HCT116 (cell line): ENCODE data around the gene SWT1. TPM values are rescaled to one million over a fixed set of nuclear protein-coding genes. Genes with fewer than 3 reads are reported as not detected.
"Not testable (repeated sequence)": the region's sequence is repeated elsewhere in the genome, so short reads cannot be mapped to it uniquely, and the experiment has no call there.

ENCODE experiments used
- ATAC-seq: fragments of 200-7000 bp; cut with Tn5 transposase; 2 replicates; pipeline ENCODE4 v1.9.1; 2020; ENCODE audit warnings: mild to moderate bottlenecking, moderate library complexity
- BruUV-seq: library from RNA; stranded (reverse); fragments of 400-500 nt; replicated peaks from 2 replicates; lab custom pipeline; 2021; lab: Mats Ljungman, UMichigan
- CTCF ChIA-PET: fragments of 300-600 bp; sonication (Branson Sonifier 250); formaldehyde crosslinking; loops from one replicate; lab custom pipeline; 2021; ENCODE audit warnings: antibody characterized with exemption; lab: Charles Lee
- POLR2A ChIA-PET: fragments of 300-600, 350-600 bp; sonication (Branson Sonifier 250); formaldehyde crosslinking; loops from one replicate; lab custom pipeline; 2021; ENCODE audit warnings: antibody characterized with exemption; lab: Charles Lee
- RAD21 ChIA-PET, 2 experiments: fragments of 300-600 bp; sonication (Branson Sonifier 250); formaldehyde crosslinking; loops; one replicate each; lab custom pipeline; 2023; ENCODE audit warnings: low total read pairs in 2 of 2; ENCODE audit not compliant: uncharacterized antibody in 2 of 2, unreplicated experiment in 2 of 2, low non-redundant PET in 1 of 2; lab: Charles Lee
- DNase-seq: peaks from one replicate; pipeline ENCODE4 v3.0.0-alpha.2; 2010; ENCODE audit warnings: low read depth, low spot score
- H2AFZ ChIP-seq: fragments of 200-600 bp; shearing (Covaris generic), sonication (generic); 2 replicates; pipeline ENCODE4 v1.6.1; 2017; ENCODE audit warnings: low read depth, mixed run types, mixed read lengths, antibody characterized with exemption, low read length; ENCODE audit not compliant: poor library complexity, severe bottlenecking
- H3K27ac ChIP-seq: 2 replicates; pipeline ENCODE4 v1.5.1; 2012; ENCODE audit warnings: low read depth, low read length
- H3K27me3 ChIP-seq: fragments of 200-600 bp; sonication (generic); 2 replicates; pipeline ENCODE4 v1.6.1; 2016; ENCODE audit warnings: mixed run types, low read length, mixed read lengths; ENCODE audit not compliant: insufficient read depth
- H3K36me3 ChIP-seq, 2 experiments: fragments of 200-500 bp in 1 of 2; fragments of 200-600 bp in 1 of 2; sonication (Bioruptor generic) in 1 of 2; sonication (generic) in 1 of 2; 2 replicates each; pipeline versions ENCODE4 v1.5.1 to v1.6.1; 2014 to 2016; ENCODE audit warnings: low read length in 2 of 2, inconsistent platforms in 1 of 2, mixed read lengths in 1 of 2, mixed run types in 1 of 2; ENCODE audit not compliant: insufficient read depth in 2 of 2, control insufficient read depth in 1 of 2
- H3K4me1 ChIP-seq, 2 experiments: fragments of 200-600 bp in 1 of 2; sonication (generic) in 1 of 2; 2 replicates each; pipeline versions ENCODE4 v1.5.1 to v1.6.1; 2012 to 2017; ENCODE audit warnings: low read length in 2 of 2, inconsistent platforms in 1 of 2, mild to moderate bottlenecking in 1 of 2, mixed read lengths in 1 of 2, mixed run types in 1 of 2, moderate library complexity in 1 of 2; ENCODE audit not compliant: insufficient read depth in 2 of 2, control insufficient read depth in 1 of 2
- H3K4me2 ChIP-seq: fragments of 200-600 bp; sonication (generic); 2 replicates; pipeline ENCODE4 v1.6.1; 2017; ENCODE audit warnings: mixed run types, low read length, mixed read lengths
- H3K4me3 ChIP-seq, 2 experiments: fragments of 200-600 bp in 1 of 2; sonication (generic) in 1 of 2; replicated peaks in 1 of 2; 2 replicates each; pipeline ENCODE4 v1.5.1; 2011 to 2016; ENCODE audit warnings: low read length in 2 of 2, control low read depth in 1 of 2, low read depth in 1 of 2, mild to moderate bottlenecking in 1 of 2, mixed read lengths in 1 of 2, mixed run types in 1 of 2
- H3K79me2 ChIP-seq: fragments of 200-600 bp; sonication (generic); 2 replicates; pipeline ENCODE4 v1.6.1; 2017; ENCODE audit warnings: mild to moderate bottlenecking, mixed run types, low read length, moderate library complexity, mixed read lengths; ENCODE audit not compliant: insufficient read depth
- H3K9ac ChIP-seq: fragments of 200-600 bp; sonication (generic); 2 replicates; pipeline ENCODE4 v1.6.1; 2016; ENCODE audit warnings: low read length, mixed read lengths
- H3K9me2 ChIP-seq: fragments of 200-600 bp; sonication (generic), shearing (Covaris generic); 2 replicates; pipeline ENCODE4 v1.6.1; 2017; ENCODE audit warnings: mixed run types, mild to moderate bottlenecking, moderate library complexity; ENCODE audit not compliant: insufficient read depth
- H3K9me3 ChIP-seq, 2 experiments: fragments of 200-500 bp in 1 of 2; fragments of 200-600 bp in 1 of 2; sonication (Bioruptor generic) in 1 of 2; sonication (generic) in 1 of 2; 2 replicates each; pipeline ENCODE4 v1.6.1; 2014 to 2017; ENCODE audit warnings: low read length in 2 of 2, mixed read lengths in 2 of 2, inconsistent platforms in 1 of 2, low read depth in 1 of 2, mild to moderate bottlenecking in 1 of 2, mixed run types in 1 of 2, moderate library complexity in 1 of 2; ENCODE audit not compliant: control insufficient read depth in 1 of 2, insufficient read depth in 1 of 2
- H4K20me1 ChIP-seq: fragments of 200-600 bp; sonication (generic), shearing (Covaris generic); 2 replicates; pipeline ENCODE4 v1.6.1; 2017; ENCODE audit warnings: mixed run types, mild to moderate bottlenecking, moderate library complexity; ENCODE audit not compliant: insufficient read depth
- CEBPB ChIP-seq: IDR thresholded peaks from 2 replicates; pipeline ENCODE4 v1.6.1; 2012; ENCODE audit warnings: low read depth
- ELF1 ChIP-seq: IDR thresholded peaks from 2 replicates; pipeline ENCODE4 v1.6.1; 2012; ENCODE audit warnings: low read depth, borderline replicate concordance
- EZH2 ChIP-seq: fragments of 200-600 bp; sonication (generic); IDR thresholded peaks from 2 replicates; pipeline ENCODE4 v1.6.1; 2017; ENCODE audit warnings: antibody characterized with exemption, mixed run types
- MAX ChIP-seq: IDR thresholded peaks from 2 replicates; pipeline ENCODE4 v1.6.1; 2012
- POLR2A ChIP-seq: IDR thresholded peaks from 2 replicates; pipeline ENCODE4 v1.7.0; 2011; ENCODE audit warnings: borderline replicate concordance; ENCODE audit not compliant: insufficient read depth, insufficient read length; ENCODE audit errors: extremely low read depth
- POLR2AphosphoS5 ChIP-seq: IDR thresholded peaks from 2 replicates; pipeline ENCODE4 v1.6.1; 2011; ENCODE audit warnings: mild to moderate bottlenecking, low read depth, low read length, moderate library complexity
- REST ChIP-seq: IDR thresholded peaks from 2 replicates; pipeline ENCODE4 v1.6.1; 2012; ENCODE audit warnings: low read depth
- SRF ChIP-seq: IDR thresholded peaks from 2 replicates; pipeline ENCODE4 v1.6.1; 2012; ENCODE audit warnings: low read depth
- TCF7L2 ChIP-seq: IDR thresholded peaks from 2 replicates; pipeline ENCODE4 v1.7.0; 2011; ENCODE audit warnings: borderline replicate concordance, inconsistent platforms; ENCODE audit not compliant: insufficient read depth, insufficient read length; ENCODE audit errors: extremely low read depth
- YY1 ChIP-seq: IDR thresholded peaks from 2 replicates; pipeline ENCODE4 v1.6.1; 2011; ENCODE audit warnings: low read length, low read depth, moderate library complexity, mild to moderate bottlenecking; ENCODE audit not compliant: insufficient replicate concordance; ENCODE audit errors: extremely low read depth
- ZBTB33 ChIP-seq: IDR thresholded peaks from 2 replicates; pipeline ENCODE4 v1.6.1; 2011; ENCODE audit warnings: mild to moderate bottlenecking, low read length, moderate library complexity; ENCODE audit not compliant: insufficient replicate concordance; ENCODE audit errors: extremely low read depth
- ZFX ChIP-seq: fragments of 450-650 bp; IDR thresholded peaks from 2 replicates; pipeline ENCODE4 v1.6.1; 2017
- ZNF274 ChIP-seq: fragments of 200-500 bp; sonication (Bioruptor generic); IDR thresholded peaks from 2 replicates; pipeline ENCODE4 v1.6.1; 2014; ENCODE audit warnings: mild to moderate bottlenecking, low read depth, low read length, inconsistent platforms
- intact Hi-C: fragments of 100-400 bp; cut with micrococcal nuclease; formaldehyde crosslinking; loops from 2 replicates; pipeline ENCODE4 v1.10.0; 2022
- total RNA-seq: library from RNA; stranded (reverse); gene quantifications from one replicate; pipeline ENCODE4 v1.2.1, GENCODE V29; 2021; ENCODE audit not compliant: unreplicated experiment

SWT1 gene
- total RNA-seq, 1 experiment from 2014 or later = 3.3 TPM

GRCh38 chr1:185319139-185319475 lies 162.1 kb downstream of the SWT1 start:
- ChIA-PET RAD21 (no interaction called here), CTCF (no interaction called here), POLR2A (no interaction called here)
- H2AFZ ChIP-seq = no peak overlapping the region
- no peaks in the 10 kb centered on the region for H3K27me3 ChIP-seq
- peaks cover 18% of the 10 kb centered on the region; the same call in 1 of the 2 replicates for H4K20me1 ChIP-seq
- ATAC-seq (no peak), DNase-seq (no peak)
- H3K79me2 ChIP-seq = peaks cover 29% of the 10 kb centered on the region
- no peak for TF ChIP-seq CEBPB
- no peak for TF ChIP-seq ZNF274
- TF ChIP-seq REST = no peak
- TF ChIP-seq ZFX = no peak
- no peak for TF ChIP-seq POLR2A
- no peak for TF ChIP-seq EZH2
- TF ChIP-seq MAX = no peak
- TF ChIP-seq POLR2AphosphoS5 = no peak
- no peak for TF ChIP-seq YY1
- no peak for TF ChIP-seq ELF1
- TF ChIP-seq ZBTB33 = no peak
- no peak for TF ChIP-seq TCF7L2
- TF ChIP-seq SRF = no peak
- no peaks in the 10 kb centered on the region for H3K36me3 ChIP-seq
- no peak overlapping the region for H3K27ac ChIP-seq
- H3K4me1 ChIP-seq = peaks cover 8 to 27% of the 10 kb centered on the region in 2 experiments; a peak in 3 of 4 replicates
- no peak overlapping the region for H3K9ac ChIP-seq
- H3K4me2 ChIP-seq = no peak overlapping the region; the same call in 1 of the 2 replicates
- no peak overlapping the region for H3K4me3 ChIP-seq
- no peaks in the 10 kb centered on the region for H3K9me3 ChIP-seq
- no TSS peak for BruUV-seq
- intact Hi-C loops = loop anchor here (5.0 to 10.0 kb wide), 2 partner anchors 164 to 363 kb away; partner anchors contain the start of genes SWT1 and TRMT1L
- H3K9me2 ChIP-seq = no peaks in the 10 kb centered on the region

GRCh38 chr1:185321104-185321503 lies 164.1 kb downstream of the SWT1 start:
- POLR2A ChIA-PET = interaction anchor here (1.4 kb wide), 1 partner anchor 360 kb away, joined by 3 read pairs; no protein-coding TSS in a partner anchor
- CTCF ChIA-PET, H3K4me2 ChIP-seq, RAD21 ChIA-PET, H2AFZ ChIP-seq, DNase-seq, H3K9ac ChIP-seq, H3K9me2 ChIP-seq, H3K27ac ChIP-seq, ATAC-seq, H4K20me1 ChIP-seq, BruUV-seq, H3K9me3 ChIP-seq, H3K79me2 ChIP-seq, H3K36me3 ChIP-seq, intact Hi-C loops, H3K27me3 ChIP-seq, H3K4me3 ChIP-seq: not testable (repeated sequence)
- H3K4me1 ChIP-seq = peaks cover 8 to 16% of the 10 kb centered on the region in 2 experiments; a peak in 3 of 4 replicates
